AG04450 (cell line): ENCODE measurements around the gene CST9. TPM values are rescaled to one million over a fixed set of nuclear protein-coding genes. Genes with fewer than 3 reads are reported as not detected.

ENCODE experiments used
- CTCF ChIA-PET: fragments of 300-600, 350-600 bp; formaldehyde crosslinking; extraction: SDS; loops from one replicate; lab custom pipeline; 2022; ENCODE audit warnings: antibody characterized with exemption, inconsistent platforms; lab: Charles Lee
- POLR2A ChIA-PET: fragments of 350-600 bp; formaldehyde crosslinking; extraction: SDS; loops from one replicate; lab custom pipeline; 2021; ENCODE audit warnings: antibody characterized with exemption, inconsistent platforms; lab: Yijun Ruan, JAX
- DNase-seq: peaks from one replicate; pipeline ENCODE4 v3.0.0-alpha.2; 2011; ENCODE audit warnings: low read depth, low spot score
- H3K27ac ChIP-seq: one replicate; pipeline ENCODE4 v1.5.1; 2012; ENCODE audit warnings: low read depth, low read length, control low read depth
- H3K27me3 ChIP-seq: one replicate; pipeline ENCODE4 v1.6.0; 2012; ENCODE audit warnings: low read length; ENCODE audit not compliant: control insufficient read depth, insufficient read depth
- H3K4me3 ChIP-seq: 2 replicates; pipeline ENCODE4 v1.5.1; 2011; ENCODE audit warnings: mild to moderate bottlenecking, low read depth, low read length, control low read depth
- H3K9me3 ChIP-seq: 2 replicates; pipeline ENCODE4 v1.5.1; 2012; ENCODE audit warnings: low read length; ENCODE audit not compliant: control insufficient read depth, insufficient read depth
- CTCF ChIP-seq: IDR thresholded peaks from 2 replicates; pipeline ENCODE4 v1.5.1; 2011; ENCODE audit warnings: low read depth, low read length, control low read depth, inconsistent platforms
- polyA plus RNA-seq: library from polyadenylated mRNA; depleted of rRNA; stranded (reverse); fragments of >200 nt; gene quantifications from 2 replicates; pipeline ENCODE4 v1.2.3, GENCODE V29; 2011

CST9 gene
- polyA plus RNA-seq, 1 experiment, result not detected

GRCh38 chr20:23641936-23642751 lies 36.4 kb upstream of the CST9 start:
- peak; percentile 50 for DNase-seq
- CTCF ChIA-PET, result interaction anchor here (1.4 kb wide), 1 partner anchor 35 kb away, joined by 5 read pairs; no protein-coding TSS in a partner anchor
- Histone ChIP-seq H3K4me3 (no peak overlapping the region), H3K27me3 (no peaks in the 10 kb centered on the region), H3K9me3 (no peaks in the 10 kb centered on the region), H3K27ac (peak overlapping the region; percentile 47)
- TF ChIP-seq CTCF, result no peak
- POLR2A ChIA-PET, result no interaction called here

GRCh38 chr20:23640671-23641667 lies 35.3 kb upstream of the CST9 start:
- POLR2A ChIA-PET, result no interaction called here
- Histone ChIP-seq H3K9me3 (no peaks in the 10 kb centered on the region), H3K4me3 (no peak overlapping the region), H3K27me3 (no peaks in the 10 kb centered on the region), H3K27ac (no peak overlapping the region)
- TF ChIP-seq CTCF, result no peak
- no peak for DNase-seq
- CTCF ChIA-PET, result no interaction called here

GRCh38 chr20:23640018-23640601 lies 34.4 kb upstream of the CST9 start:
- H3K27ac ChIP-seq, result no peak overlapping the region
- POLR2A ChIA-PET, result no interaction called here

GRCh38 chr20:23639490-23639958 lies 33.8 kb upstream of the CST9 start:
- POLR2A ChIA-PET, result no interaction called here

More at GRCh38 chr20:23640018-23640601, 34.4 kb upstream of the CST9 start:
- TF ChIP-seq CTCF, result no peak
- Histone ChIP-seq H3K27me3 (no peaks in the 10 kb centered on the region), H3K9me3 (no peaks in the 10 kb centered on the region), H3K4me3 (no peak overlapping the region)
- no peak for DNase-seq
- CTCF ChIA-PET, result no interaction called here

More at GRCh38 chr20:23639490-23639958, 33.8 kb upstream of the CST9 start:
- DNase-seq, result no peak
- CTCF ChIA-PET, result no interaction called here
- H3K27ac ChIP-seq, result no peak overlapping the region
- H3K9me3 ChIP-seq, result no peaks in the 10 kb centered on the region
- TF ChIP-seq CTCF, result no peak
- H3K27me3 ChIP-seq, result no peaks in the 10 kb centered on the region
- no peak overlapping the region for H3K4me3 ChIP-seq
